D721Med (cell line): ENCODE results near the gene RASGRF1.

ENCODE experiments used
- DNase-seq: peaks from one replicate; pipeline ENCODE4 v3.0.0; 2011; ENCODE audit warnings: low spot score; ENCODE audit not compliant: insufficient read length
- FAIRE-seq: peaks from 2 replicates; lab custom pipeline; 2011; peaks lifted over from hg19 to GRCh38; lab: Jason Lieb, UNC
- CTCF ChIP-seq: IDR thresholded peaks from 2 replicates; pipeline ENCODE4 v1.5.1; 2012; ENCODE audit warnings: mild to moderate bottlenecking, control low read depth; ENCODE audit not compliant: insufficient read depth; ENCODE audit errors: missing control alignments

RASGRF1 gene

GRCh38 chr15:79051029-79051428, 39.6 kb downstream of the RASGRF1 start:
- FAIRE-seq (no peak), DNase-seq (no peak)
- TF ChIP-seq CTCF: no peak

- FAIRE-seq: no peak
- TF ChIP-seq CTCF: no peak
- DNase-seq: no peak
Measured at GRCh38 chr15:79050341-79050740, 40.2 kb downstream of the RASGRF1 start.

- FAIRE-seq: no peak
- TF ChIP-seq CTCF: no peak
- DNase-seq: no peak
Measured at GRCh38 chr15:79049416-79049815, 41.2 kb downstream of the RASGRF1 start.

GRCh38 chr15:79047676-79048439, 42.7 kb downstream of the RASGRF1 start:
- DNase-seq (no peak), FAIRE-seq (no peak)
- TF ChIP-seq CTCF: no peak

- TF ChIP-seq CTCF: no peak
- FAIRE-seq (no peak), DNase-seq (no peak)
Measured at GRCh38 chr15:79046691-79047404, 43.7 kb downstream of the RASGRF1 start.

- TF ChIP-seq CTCF: no peak
- no peak for DNase-seq
- no peak for FAIRE-seq
Measured at GRCh38 chr15:79045041-79045440, 45.5 kb downstream of the RASGRF1 start.
